Activated CD4-positive, alpha-beta T cell treated with anti-CD3 and anti-CD28 coated beads for 48 hours (primary cell): ENCODE results near the gene VTI1A.
"Not testable (repeated sequence)": the region's sequence is repeated elsewhere in the genome, so short reads cannot be mapped to it uniquely, and the experiment has no call there.

Experiments
- DNase-seq: peaks from one replicate; pipeline ENCODE4 v3.0.0-alpha.2; 2020

Gene VTI1A

GRCh38 chr10:112731450-112731849 lies 284.4 kb downstream of the VTI1A start:
- DNase-seq: not testable (repeated sequence)

GRCh38 chr10:112732277-112732921 lies 285.4 kb downstream of the VTI1A start:
- DNase-seq: no peak

GRCh38 chr10:112735041-112735695 lies 288.2 kb downstream of the VTI1A start:
- no peak for DNase-seq

GRCh38 chr10:112738606-112739591 lies 291.9 kb downstream of the VTI1A start:
- no peak for DNase-seq

DNA sequence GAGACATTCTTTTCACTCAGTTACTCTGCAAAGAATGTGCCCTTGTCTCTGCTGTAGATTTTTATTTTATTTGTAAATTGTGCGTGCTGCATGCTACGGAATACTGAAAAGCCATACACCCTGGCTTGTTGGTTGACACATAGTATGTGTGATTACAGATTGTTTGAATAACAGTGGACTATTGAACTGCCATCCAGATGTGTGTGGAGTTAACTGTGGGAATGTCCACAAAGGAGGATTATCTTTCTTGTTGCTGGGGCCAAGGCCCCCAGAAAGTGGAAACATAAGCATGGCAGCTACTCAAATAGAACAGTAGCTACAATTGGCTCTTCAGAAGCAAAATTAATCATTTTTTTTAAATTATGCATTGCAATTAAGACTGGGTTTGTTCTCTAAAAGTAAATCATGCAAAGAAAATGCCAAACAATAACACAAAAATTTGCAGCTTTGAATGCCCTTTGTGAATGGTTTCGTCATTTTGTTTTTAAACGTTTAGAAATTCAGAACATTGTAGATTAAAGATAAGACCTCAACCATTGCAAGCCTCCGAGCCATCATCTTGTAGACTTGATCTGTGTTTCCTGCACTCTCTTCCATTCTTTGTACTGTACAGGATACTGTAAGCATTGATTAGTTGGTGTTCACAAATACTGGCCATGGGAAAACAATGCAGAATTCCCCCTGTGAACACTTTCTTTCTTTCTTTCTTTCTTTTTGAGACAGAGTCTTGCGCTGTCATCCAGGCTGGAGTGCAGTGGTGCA lies 292.8 kb downstream of the VTI1A start:
- no peak for DNase-seq

DNA sequence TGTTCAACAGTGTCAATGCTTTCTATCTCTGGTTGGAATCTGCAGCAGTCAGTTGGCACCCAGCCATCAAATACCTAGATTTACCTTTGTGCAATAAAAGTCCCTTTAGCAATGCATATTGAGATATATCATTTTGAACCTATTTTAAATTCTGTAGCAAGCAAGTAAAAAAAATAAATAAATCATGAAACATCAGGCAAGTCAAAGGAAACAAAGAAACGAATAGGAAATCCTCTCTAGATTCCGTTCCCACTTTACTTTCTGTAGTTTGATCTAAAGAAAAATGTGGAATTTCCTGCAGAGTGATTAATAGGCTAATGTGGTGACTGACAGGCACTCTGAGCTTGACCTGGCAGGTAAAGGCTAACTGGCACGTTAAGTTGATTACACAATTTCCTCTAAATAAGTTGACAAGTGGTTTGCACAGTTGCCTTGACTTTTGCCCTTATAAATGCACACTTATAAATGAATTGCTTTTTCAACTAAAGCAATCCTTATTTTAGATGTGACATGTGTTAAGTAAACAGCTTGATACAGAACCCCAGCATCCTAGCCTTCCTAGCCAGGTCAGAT lies 294.9 kb downstream of the VTI1A start:
- DNase-seq: no peak

- no peak for DNase-seq
Observed at GRCh38 chr10:112744181-112745096, 297.4 kb downstream of the VTI1A start.

DNA sequence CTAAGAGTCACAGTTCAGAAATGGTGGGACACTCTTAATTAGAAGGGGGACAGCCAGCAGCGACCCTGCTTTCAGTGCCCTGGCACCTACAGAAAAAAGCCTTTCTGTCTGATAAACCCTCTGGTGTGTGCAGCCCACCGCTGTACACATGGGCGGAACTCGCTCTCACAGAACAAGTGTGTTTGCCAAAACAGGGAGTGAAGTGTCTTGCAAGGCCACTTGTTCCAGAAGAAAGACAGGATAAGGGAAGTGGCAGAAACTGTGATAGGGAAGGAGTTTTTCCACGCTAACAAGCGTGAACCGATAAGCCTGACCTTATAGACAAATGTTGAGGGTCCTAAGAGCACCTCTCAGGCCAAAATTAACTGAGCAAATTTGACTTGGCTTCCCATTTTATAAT lies 299.3 kb downstream of the VTI1A start:
- DNase-seq: no peak

- DNase-seq: no peak
Observed at GRCh38 chr10:112750427-112751167, 303.6 kb downstream of the VTI1A start.

DNA sequence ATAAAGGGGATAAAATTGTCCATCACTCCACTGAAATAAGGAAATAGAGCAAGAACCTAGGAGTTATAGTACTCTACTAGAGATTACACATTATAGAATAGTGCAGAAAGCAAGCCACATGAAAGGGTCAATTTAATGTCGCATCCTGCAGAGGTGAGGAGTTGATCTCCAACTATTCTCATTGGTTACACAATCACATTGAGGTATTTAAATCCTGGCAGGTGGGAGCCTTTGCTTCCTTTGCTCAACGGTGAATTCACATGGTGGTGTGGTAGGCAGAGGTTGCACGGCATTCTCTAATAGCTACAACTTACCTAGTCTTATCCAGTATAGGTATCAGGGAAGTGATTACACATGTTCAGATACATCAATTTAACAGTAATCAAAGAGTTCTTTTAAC lies 304.6 kb downstream of the VTI1A start:
- DNase-seq: no peak

- no peak for DNase-seq
Observed at GRCh38 chr10:112752288-112752687, 305.3 kb downstream of the VTI1A start.

DNA sequence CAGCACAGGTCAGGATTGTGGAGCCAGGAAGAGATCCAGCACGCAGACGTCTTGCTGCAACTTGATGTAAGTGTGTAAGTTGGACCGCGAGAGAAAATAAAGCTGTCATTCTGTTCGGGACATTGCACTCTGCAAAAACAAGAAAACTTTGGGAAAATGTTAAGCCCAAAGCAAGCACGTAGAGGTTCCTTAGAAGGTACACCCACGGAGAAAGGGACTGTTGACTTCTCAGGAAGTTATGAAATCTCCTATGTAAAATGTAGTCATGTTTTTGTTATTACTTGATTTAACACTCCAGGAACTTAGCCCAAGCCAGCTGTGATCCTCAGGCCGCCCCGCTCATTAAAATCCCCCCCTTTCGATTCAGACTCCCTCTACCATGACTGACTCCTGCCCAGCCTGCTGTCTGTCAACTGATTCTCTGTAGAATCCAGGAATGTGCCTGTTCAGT lies 307.0 kb downstream of the VTI1A start:
- DNase-seq: no peak

GRCh38 chr10:112755446-112756234 lies 308.6 kb downstream of the VTI1A start:
- no peak for DNase-seq

DNA sequence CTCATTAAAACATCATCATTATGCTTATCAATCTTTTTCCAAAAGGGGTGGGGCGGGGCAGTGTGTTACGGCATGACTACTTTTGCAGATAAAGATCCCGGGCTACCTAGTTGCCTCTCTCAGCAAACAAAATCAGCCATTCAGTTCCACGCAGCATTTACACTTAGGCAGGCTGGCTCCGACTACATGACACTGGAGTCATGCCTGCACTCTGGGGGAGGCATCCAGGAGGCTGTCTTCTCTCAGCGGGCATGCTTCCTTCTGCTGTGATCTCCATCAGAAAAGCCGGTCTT lies 309.2 kb downstream of the VTI1A start:
- no peak for DNase-seq

GRCh38 chr10:112758961-112759360 lies 311.9 kb downstream of the VTI1A start:
- no peak for DNase-seq

GRCh38 chr10:112759496-112759895 lies 312.5 kb downstream of the VTI1A start:
- no peak for DNase-seq

GRCh38 chr10:112761256-112761655 lies 314.2 kb downstream of the VTI1A start:
- no peak for DNase-seq

- no peak for DNase-seq
Observed at GRCh38 chr10:112763916-112764520, 317.0 kb downstream of the VTI1A start.

DNA sequence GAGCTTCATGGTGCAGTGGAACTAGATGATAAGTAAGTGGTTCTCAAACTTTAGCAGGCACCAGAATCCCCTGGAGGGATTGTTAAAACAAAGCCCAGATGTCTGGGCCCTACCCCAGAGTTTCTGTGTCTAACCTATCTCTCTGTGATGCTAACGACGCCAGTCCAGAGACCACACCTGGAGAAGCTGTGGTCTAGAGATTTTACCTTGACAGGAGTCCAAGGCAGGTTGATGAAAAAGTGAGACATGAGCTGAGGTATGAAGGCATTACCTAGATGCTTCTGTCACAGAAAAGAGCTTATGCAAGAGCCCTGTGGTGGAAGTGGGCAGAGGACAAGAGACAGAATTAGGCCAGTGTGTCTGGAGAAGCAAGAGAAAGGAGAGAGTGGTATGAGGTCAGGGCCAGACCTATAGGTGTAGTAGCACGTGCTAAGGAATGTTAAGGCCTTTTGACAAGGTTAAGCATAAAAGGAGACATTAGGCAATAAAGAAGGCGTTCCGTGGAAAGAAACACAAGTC lies 318.8 kb downstream of the VTI1A start:
- DNase-seq: no peak
